Erythroblast (primary cell): ENCODE measurements around the gene USP28.

Source experiments
- GATA1 ChIP-seq: IDR thresholded peaks from 2 replicates; pipeline ENCODE4 v1.6.1; 2011; ENCODE audit warnings: low read depth, mild to moderate bottlenecking, control low read depth, low read length, moderate library complexity
- POLR2A ChIP-seq: IDR thresholded peaks from 2 replicates; pipeline ENCODE4 v1.6.1; 2011; ENCODE audit warnings: mild to moderate bottlenecking, low read length

DNA sequence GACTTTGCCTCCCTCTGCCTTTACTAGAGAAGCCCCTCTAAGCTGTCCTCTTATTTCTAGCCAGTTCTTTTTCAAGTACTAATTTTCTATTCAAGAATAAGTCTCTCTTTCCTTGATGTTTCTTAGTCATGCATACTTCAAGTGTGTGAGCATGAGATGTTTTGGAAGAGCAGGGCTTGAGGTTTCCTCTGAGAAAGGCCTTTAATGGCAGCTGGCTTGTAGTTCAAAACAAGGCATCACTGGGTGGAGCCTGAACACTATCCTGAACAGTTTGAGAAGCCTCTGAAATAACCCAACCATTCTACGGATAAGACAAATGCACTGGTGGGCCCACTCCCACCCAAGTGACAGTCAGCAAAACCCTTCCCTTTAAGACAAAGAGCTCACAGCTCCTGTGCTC is 58.2 kb downstream of the USP28 start:
- TF ChIP-seq POLR2A (no peak), GATA1 (no peak)
